Nephron progenitor cell (in vitro differentiated cells): Measurements from ENCODE around the gene DYRK1A.

Source experiments
- DNase-seq: peaks from one replicate; pipeline ENCODE4 v3.0.0; 2021
- H3K27ac Mint-ChIP-seq: 2 replicates; pipeline ENCODE4 v1.8.0; 2021; ENCODE audit warnings: mild to moderate bottlenecking, moderate library complexity, mixed read lengths
- H3K27me3 Mint-ChIP-seq: 2 replicates; pipeline ENCODE4 v1.8.0; 2021; ENCODE audit warnings: mild to moderate bottlenecking, low read depth, mixed read lengths; ENCODE audit not compliant: poor library complexity
- H3K36me3 Mint-ChIP-seq: 2 replicates; pipeline ENCODE4 v1.8.0; 2021; ENCODE audit warnings: low read depth, mixed read lengths
- H3K4me1 Mint-ChIP-seq: 2 replicates; pipeline ENCODE4 v1.8.0; 2021; ENCODE audit warnings: mixed read lengths
- H3K4me3 Mint-ChIP-seq: 2 replicates; pipeline ENCODE4 v1.8.0; 2021; ENCODE audit warnings: mild to moderate bottlenecking, moderate library complexity, mixed read lengths
- H3K9me3 Mint-ChIP-seq: 2 replicates; pipeline ENCODE4 v1.8.0; 2021; ENCODE audit warnings: mild to moderate bottlenecking, moderate library complexity, mixed read lengths
- CTCF ChIP-seq: fragments of 200-600 bp; sonication (generic); IDR thresholded peaks from 2 replicates; pipeline ENCODE4 v1.5.0; 2021; ENCODE audit warnings: antibody characterized with exemption

Gene DYRK1A

GRCh38 chr21:37529649-37530048 is 163.1 kb downstream of the DYRK1A start:
- H3K36me3 Mint-ChIP-seq, result peaks cover 4% of the 10 kb centered on the region
- H3K9me3 Mint-ChIP-seq, result peaks cover 7% of the 10 kb centered on the region
- no peak for DNase-seq
- H3K4me3 Mint-ChIP-seq, result no peak overlapping the region
- peaks cover 43% of the 10 kb centered on the region for H3K27me3 Mint-ChIP-seq
- no peak for TF ChIP-seq CTCF
- peaks cover 24% of the 10 kb centered on the region for H3K4me1 Mint-ChIP-seq
- no peak overlapping the region for H3K27ac Mint-ChIP-seq

GRCh38 chr21:37530901-37531351 is 164.4 kb downstream of the DYRK1A start:
- peak; percentile 53 for DNase-seq
- no peak overlapping the region for H3K27ac Mint-ChIP-seq

DNA sequence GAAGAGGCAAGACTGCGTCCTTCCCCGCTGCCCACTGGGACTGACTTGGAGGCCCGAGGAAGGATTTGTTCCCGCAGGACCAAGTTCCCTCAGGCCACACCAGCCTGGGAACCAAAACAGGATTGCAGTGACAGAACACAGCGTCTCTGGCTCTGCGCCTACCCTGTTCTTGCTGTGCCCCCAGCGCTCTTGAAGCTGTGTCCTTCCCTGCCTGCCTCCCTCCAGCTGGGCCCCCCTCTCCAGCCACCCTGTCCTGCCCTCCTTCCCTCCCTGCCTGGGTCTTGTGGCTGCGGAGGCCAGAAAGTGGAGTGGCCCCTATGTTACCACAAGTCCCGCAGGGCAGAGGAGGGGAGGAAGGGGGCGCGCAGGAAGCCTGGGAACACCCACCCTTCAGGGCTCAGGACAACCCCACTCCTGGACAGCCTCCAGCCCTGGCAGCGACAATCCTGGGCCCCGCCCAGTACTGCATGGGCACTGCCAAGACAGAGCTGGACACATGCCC is 164.9 kb downstream of the DYRK1A start:
- Mint-ChIP-seq H3K4me3 (no peak overlapping the region), H3K27me3 (peaks cover 53% of the 10 kb centered on the region), H3K4me1 (peaks cover 24% of the 10 kb centered on the region), H3K36me3 (peaks cover 3% of the 10 kb centered on the region), H3K27ac (no peak overlapping the region), H3K9me3 (peaks cover 20% of the 10 kb centered on the region)
- DNase-seq, result no peak
- TF ChIP-seq CTCF, result no peak

More at GRCh38 chr21:37530901-37531351, 164.4 kb downstream of the DYRK1A start:
- Mint-ChIP-seq H3K36me3 (no peaks in the 10 kb centered on the region), H3K4me3 (no peak overlapping the region), H3K9me3 (peaks cover 14% of the 10 kb centered on the region), H3K27me3 (peaks cover 53% of the 10 kb centered on the region), H3K4me1 (peaks cover 24% of the 10 kb centered on the region)
- TF ChIP-seq CTCF, result no peak

DNA sequence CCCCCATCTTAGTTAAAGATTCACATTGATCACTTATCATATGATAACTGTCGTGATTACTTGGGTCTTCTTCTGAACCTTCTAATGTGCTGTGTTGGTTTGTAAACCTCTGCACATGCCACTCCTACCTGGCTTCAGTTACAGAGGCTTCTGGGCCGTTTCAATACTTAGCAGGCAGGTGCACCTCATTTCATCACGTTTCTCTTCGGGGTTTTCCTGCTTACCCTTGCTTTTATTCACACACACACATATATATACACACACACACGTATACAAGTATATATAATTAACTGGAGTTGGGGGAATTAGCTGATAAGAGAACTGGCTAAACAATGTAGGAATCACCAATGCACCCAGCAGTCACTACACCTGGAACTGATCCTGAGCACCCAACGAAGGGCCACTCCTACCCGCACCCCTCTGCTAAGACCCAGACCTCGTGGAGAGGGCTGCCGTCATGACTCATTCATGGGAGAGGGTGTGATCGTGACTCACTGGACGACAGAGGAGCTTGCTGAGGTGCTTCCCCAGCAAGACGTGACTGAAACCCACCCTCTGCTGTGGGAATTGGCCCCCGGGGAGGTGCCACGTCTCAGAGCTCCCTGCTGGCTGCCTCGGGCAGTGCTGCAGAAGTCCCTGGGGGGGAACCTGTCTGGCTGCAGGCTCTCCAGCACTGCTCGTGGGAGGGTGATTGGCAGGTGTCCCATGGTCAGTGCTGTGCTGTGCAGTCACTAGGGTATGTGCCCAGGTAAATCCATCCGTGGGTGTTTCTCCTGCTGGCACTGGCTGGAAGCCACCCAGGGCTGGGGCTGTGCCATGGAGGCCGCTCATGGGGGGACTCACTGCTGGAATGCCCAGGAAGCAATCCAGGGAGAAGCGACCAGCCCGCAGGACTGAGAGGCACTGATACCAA is 166.6 kb downstream of the DYRK1A start:
- Mint-ChIP-seq H3K27me3 (peaks cover 52% of the 10 kb centered on the region), H3K9me3 (peaks cover 32% of the 10 kb centered on the region), H3K4me1 (peaks cover 24% of the 10 kb centered on the region), H3K27ac (no peak overlapping the region), H3K4me3 (no peak overlapping the region), H3K36me3 (peaks cover 10% of the 10 kb centered on the region)
- no peak for DNase-seq
- TF ChIP-seq CTCF, result no peak

DNA sequence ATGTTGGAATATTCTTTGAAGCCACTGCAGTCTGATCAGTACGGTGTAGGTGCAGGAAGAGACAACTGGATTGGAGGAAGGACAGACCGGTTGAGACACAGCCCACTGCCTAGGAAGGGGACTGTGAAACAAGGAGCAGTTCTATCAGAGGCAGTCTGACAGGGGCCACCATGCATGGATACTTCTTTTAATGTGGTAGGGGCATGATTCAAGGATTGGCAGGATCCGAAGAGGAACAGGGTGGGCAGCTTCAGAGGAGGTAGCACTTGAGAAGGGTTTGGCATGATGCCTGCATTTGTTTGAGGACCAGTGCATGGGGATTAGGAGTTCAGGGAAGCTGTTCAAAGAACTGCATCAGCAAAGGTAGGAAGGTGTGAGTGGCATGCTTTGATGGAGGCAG is 167.9 kb downstream of the DYRK1A start:
- Mint-ChIP-seq H3K36me3 (peaks cover 10% of the 10 kb centered on the region), H3K27ac (no peak overlapping the region), H3K9me3 (peaks cover 45% of the 10 kb centered on the region), H3K4me1 (peaks cover 23% of the 10 kb centered on the region), H3K4me3 (no peak overlapping the region), H3K27me3 (peaks cover 45% of the 10 kb centered on the region)
- DNase-seq, result no peak
- no peak for TF ChIP-seq CTCF
